Endodermal cell (in vitro differentiated cells): ENCODE data around the gene SPEF2. TPM values are rescaled to one million over a fixed set of nuclear protein-coding genes. Genes with fewer than 3 reads are reported as not detected.

Experiments
- DNase-seq: peaks from one replicate; pipeline ENCODE4 v3.0.0-alpha.2; 2017
- H3K27ac ChIP-seq: 2 replicates; pipeline ENCODE4 v1.5.1; 2013; ENCODE audit warnings: mild to moderate bottlenecking, low read depth, low read length, moderate library complexity
- H3K27me3 ChIP-seq: 2 replicates; pipeline ENCODE4 v1.6.1; 2013; ENCODE audit warnings: mild to moderate bottlenecking, low read length, moderate library complexity; ENCODE audit not compliant: insufficient read depth, control insufficient read depth, poor library complexity, severe bottlenecking
- H3K36me3 ChIP-seq: 2 replicates; pipeline ENCODE4 v1.7.0; 2013; ENCODE audit warnings: mild to moderate bottlenecking, low read length, moderate library complexity; ENCODE audit not compliant: control insufficient read depth, insufficient read depth
- H3K4me1 ChIP-seq: one replicate; pipeline ENCODE4 v1.7.0; 2013; ENCODE audit warnings: low read length; ENCODE audit not compliant: control insufficient read depth, insufficient read depth
- H3K4me3 ChIP-seq: 2 replicates; pipeline ENCODE4 v1.5.1; 2013; ENCODE audit warnings: mild to moderate bottlenecking, low read length, moderate library complexity
- H3K9ac ChIP-seq: 2 replicates; pipeline ENCODE4 v1.6.1; 2013; ENCODE audit warnings: mild to moderate bottlenecking, low read length, moderate library complexity; ENCODE audit not compliant: poor library complexity, severe bottlenecking; ENCODE audit errors: extremely low read depth
- H3K9me3 ChIP-seq: 2 replicates; pipeline ENCODE4 v1.6.1; 2013; ENCODE audit warnings: mild to moderate bottlenecking, low read length, moderate library complexity; ENCODE audit not compliant: control insufficient read depth
- H3K27ac Mint-ChIP-seq: 2 replicates; pipeline ENCODE4 v1.8.0; 2020; ENCODE audit warnings: mixed read lengths
- H3K27me3 Mint-ChIP-seq: 2 replicates; pipeline ENCODE4 v1.8.0; 2021; ENCODE audit warnings: mild to moderate bottlenecking, mixed read lengths; ENCODE audit not compliant: insufficient read depth
- H3K36me3 Mint-ChIP-seq: 2 replicates; pipeline ENCODE4 v1.8.0; 2020; ENCODE audit warnings: low read depth, mixed read lengths
- H3K4me1 Mint-ChIP-seq: 2 replicates; pipeline ENCODE4 v1.8.0; 2020; ENCODE audit warnings: mixed read lengths
- H3K4me3 Mint-ChIP-seq: 2 replicates; pipeline ENCODE4 v1.8.0; 2020; ENCODE audit warnings: mild to moderate bottlenecking, moderate library complexity, mixed read lengths
- H3K9me3 Mint-ChIP-seq: 2 replicates; pipeline ENCODE4 v1.8.0; 2020; ENCODE audit warnings: mild to moderate bottlenecking, mixed read lengths
- WGBS, 2 experiments: methylation state at CpG; one replicate each; pipeline versions ENCODE4 v1.1.5 to v1.1.7; 2013; ENCODE audit warnings: missing lambda C conversion rate in 2 of 2, mixed read lengths in 1 of 2; ENCODE audit not compliant: insufficient coverage in 1 of 2, insufficient read length in 1 of 2; 5-methylcytosine and 5-hydroxymethylcytosine counted together
- total RNA-seq, 2 donors: library from RNA; stranded (reverse); fragmentation: NEBNext Ultra II Directional in 1 of 2; extraction: Animal tissue kit (Norgen Biotek cat#: 25700) in 1 of 2; gene quantifications; 2 replicates in 1 of 2; 3 replicates in 1 of 2; pipeline ENCODE4 v1.2.1, GENCODE V29; 2021
- TF ChIP-seq, protein P1 (sequence below): fragments of 200-600 bp; sonication (generic); conservative IDR thresholded peaks from 2 replicates; pipeline ENCODE4 v1.5.0; 2021; ENCODE audit warnings: antibody characterized with exemption, mild to moderate bottlenecking

The SPEF2 gene
- total RNA-seq, 2 donors from 2014 or later: 3.3 to 4.0 TPM

DNA sequence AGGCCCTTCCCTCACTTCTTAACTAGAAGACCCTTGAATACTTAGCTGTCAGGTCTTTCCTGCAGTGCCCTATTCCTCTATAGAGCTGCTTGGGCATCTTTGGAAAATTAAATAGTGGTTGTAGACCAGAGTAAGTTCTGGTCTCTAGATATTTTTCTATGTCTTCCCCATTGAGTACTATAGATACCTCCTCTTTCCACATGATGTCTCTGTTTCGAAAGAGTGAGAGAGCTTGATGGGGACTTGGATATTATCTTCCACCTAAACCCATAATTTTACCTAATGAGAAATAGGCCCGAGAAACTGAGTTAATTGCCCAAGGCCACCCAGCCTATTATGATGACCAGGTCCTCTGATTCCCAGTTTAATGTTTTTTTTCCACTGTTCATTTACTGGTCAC, 40.2 kb downstream of the SPEF2 start:
- WGBS, 2 experiments: 98% methylated on average over 2 of the region's 2 CpGs; no CpG with 5 or more reads in 1 of the 2 experiments
- Histone ChIP-seq H3K27ac (no peak overlapping the region), H3K9me3 (no peaks in the 10 kb centered on the region), H3K27me3 (no peaks in the 10 kb centered on the region), H3K4me1 (peaks cover 3% of the 10 kb centered on the region), H3K36me3 (no peaks in the 10 kb centered on the region), H3K4me3 (no peak overlapping the region), H3K9ac (no peak overlapping the region)
- no peak for DNase-seq
- H3K9me3 Mint-ChIP-seq: no peaks in the 10 kb centered on the region
- no peak overlapping the region for H3K4me3 Mint-ChIP-seq
- H3K27ac Mint-ChIP-seq: no peak overlapping the region
- no peaks in the 10 kb centered on the region for H3K36me3 Mint-ChIP-seq
- TF ChIP-seq, protein P1, sequence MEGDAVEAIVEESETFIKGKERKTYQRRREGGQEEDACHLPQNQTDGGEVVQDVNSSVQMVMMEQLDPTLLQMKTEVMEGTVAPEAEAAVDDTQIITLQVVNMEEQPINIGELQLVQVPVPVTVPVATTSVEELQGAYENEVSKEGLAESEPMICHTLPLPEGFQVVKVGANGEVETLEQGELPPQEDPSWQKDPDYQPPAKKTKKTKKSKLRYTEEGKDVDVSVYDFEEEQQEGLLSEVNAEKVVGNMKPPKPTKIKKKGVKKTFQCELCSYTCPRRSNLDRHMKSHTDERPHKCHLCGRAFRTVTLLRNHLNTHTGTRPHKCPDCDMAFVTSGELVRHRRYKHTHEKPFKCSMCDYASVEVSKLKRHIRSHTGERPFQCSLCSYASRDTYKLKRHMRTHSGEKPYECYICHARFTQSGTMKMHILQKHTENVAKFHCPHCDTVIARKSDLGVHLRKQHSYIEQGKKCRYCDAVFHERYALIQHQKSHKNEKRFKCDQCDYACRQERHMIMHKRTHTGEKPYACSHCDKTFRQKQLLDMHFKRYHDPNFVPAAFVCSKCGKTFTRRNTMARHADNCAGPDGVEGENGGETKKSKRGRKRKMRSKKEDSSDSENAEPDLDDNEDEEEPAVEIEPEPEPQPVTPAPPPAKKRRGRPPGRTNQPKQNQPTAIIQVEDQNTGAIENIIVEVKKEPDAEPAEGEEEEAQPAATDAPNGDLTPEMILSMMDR: no peak
- H3K27me3 Mint-ChIP-seq: peaks cover 2% of the 10 kb centered on the region
- H3K4me1 Mint-ChIP-seq: peaks cover 17% of the 10 kb centered on the region

DNA sequence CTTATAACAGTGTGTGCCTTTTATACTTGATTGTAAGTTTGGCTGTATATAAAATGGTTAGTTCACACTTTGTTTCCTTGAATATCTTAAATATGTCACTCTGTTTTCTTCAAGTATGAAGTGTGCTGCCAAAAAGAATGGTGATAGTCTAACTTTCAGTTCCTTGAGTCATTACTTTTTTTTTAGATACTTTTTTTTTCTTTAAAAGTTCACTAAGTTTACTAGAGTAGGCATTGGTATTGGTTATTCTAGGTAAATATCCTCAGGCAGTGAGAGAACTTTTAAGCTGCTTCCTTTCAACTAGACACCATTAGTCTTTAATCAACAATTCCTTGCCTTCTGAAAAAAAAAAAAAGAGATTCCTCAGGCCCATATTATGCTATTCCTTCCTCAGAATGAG, 41.9 kb downstream of the SPEF2 start:
- Histone ChIP-seq H3K9ac (no peak overlapping the region), H3K27me3 (no peaks in the 10 kb centered on the region), H3K27ac (no peak overlapping the region), H3K4me1 (peaks cover 3% of the 10 kb centered on the region), H3K36me3 (no peaks in the 10 kb centered on the region), H3K9me3 (no peaks in the 10 kb centered on the region), H3K4me3 (no peak overlapping the region)
- Mint-ChIP-seq H3K36me3 (no peaks in the 10 kb centered on the region), H3K4me1 (peaks cover 17% of the 10 kb centered on the region), H3K4me3 (no peak overlapping the region), H3K9me3 (no peaks in the 10 kb centered on the region), H3K27ac (no peak overlapping the region), H3K27me3 (peaks cover 7% of the 10 kb centered on the region)
- DNase-seq: no peak
- TF ChIP-seq, protein P1: no peak

DNA sequence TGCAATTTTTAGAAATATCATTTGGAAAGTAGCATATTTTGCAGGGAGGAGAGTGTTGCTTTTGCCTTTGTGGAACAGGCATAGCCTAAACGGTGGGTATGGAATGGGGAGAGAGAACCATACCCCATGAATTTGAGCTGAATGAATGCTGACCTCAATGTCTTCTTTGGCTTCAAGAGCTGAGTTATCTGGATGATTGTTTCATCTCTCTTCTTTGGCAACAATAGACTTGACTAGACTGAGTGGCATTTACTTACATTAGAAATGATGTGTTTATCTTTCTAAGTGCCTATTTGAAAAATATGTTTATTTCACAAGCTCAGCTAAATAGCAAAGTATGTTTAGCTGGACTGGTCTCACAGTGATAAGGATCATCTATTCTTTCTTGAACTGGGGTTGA, 42.8 kb downstream of the SPEF2 start:
- H3K9ac ChIP-seq: no peak overlapping the region

More for the DNA sequence above, 42.8 kb downstream of the SPEF2 start:
- Mint-ChIP-seq H3K27me3 (peaks cover 9% of the 10 kb centered on the region), H3K9me3 (no peaks in the 10 kb centered on the region), H3K4me1 (peaks cover 16% of the 10 kb centered on the region), H3K27ac (no peak overlapping the region), H3K36me3 (no peaks in the 10 kb centered on the region), H3K4me3 (no peak overlapping the region)
- Histone ChIP-seq H3K9me3 (no peaks in the 10 kb centered on the region), H3K36me3 (no peaks in the 10 kb centered on the region), H3K4me1 (peaks cover 3% of the 10 kb centered on the region), H3K4me3 (no peak overlapping the region), H3K27ac (no peak overlapping the region), H3K27me3 (no peaks in the 10 kb centered on the region)
- DNase-seq: no peak
- 94% methylated on average over 1 of the region's 1 CpG; no CpG with 5 or more reads in 1 of the 2 experiments for WGBS, 2 experiments
- TF ChIP-seq, protein P1: no peak
